ENCODE results near the gene RHAG. TPM values are rescaled to one million over a fixed set of nuclear protein-coding genes. Genes with fewer than 3 reads are reported as not detected.
A peak's percentile ranks its signal among the peaks of the same experiment; 100 is the strongest.

The RHAG gene
- total RNA-seq, 1 experiment from 2014 or later = 0.57 TPM

GRCh38 chr6:49555951-49556350, 80.7 kb downstream of the RHAG start:
- H4K20me1 ChIP-seq (ENCODE audit: insufficient read depth) = no peaks in the 10 kb centered on the region
- no peaks in the 10 kb centered on the region for H3K9me3 ChIP-seq (ENCODE audit: control insufficient read depth in 1 of 2, insufficient read depth in 1 of 2, low read depth in 1 of 2, low read length in 2 of 2)
- ChIA-PET POLR2A (no interaction called here), RAD21 (ENCODE audit: low non-redundant PET in 1 of 2, low total read pairs in 2 of 2, uncharacterized antibody in 2 of 2, unreplicated experiment in 2 of 2) (no interaction called here), CTCF (no interaction called here)
- peak overlapping the region; percentile 40; the same call in 1 of the 2 replicates for H3K27ac ChIP-seq (ENCODE audit: low read depth, low read length)
- H3K27me3 ChIP-seq (ENCODE audit: insufficient read depth, low read length) = no peaks in the 10 kb centered on the region
- H3K36me3 ChIP-seq (ENCODE audit: control insufficient read depth in 1 of 2, insufficient read depth in 2 of 2, low read length in 2 of 2) = peaks cover 0 to 2% of the 10 kb centered on the region in 2 experiments; a peak in 1 of 4 replicates
- peak overlapping the region; percentile 67 for H3K4me2 ChIP-seq (ENCODE audit: low read length)
- peaks cover 26% of the 10 kb centered on the region for H3K79me2 ChIP-seq (ENCODE audit: insufficient read depth, low read length)
- BruUV-seq (replicated peaks) = no TSS peak
- TF ChIP-seq RAD21 (IDR thresholded peaks at IDR 0.05; ENCODE audit: low read depth) (no peak), FOSL1 (IDR thresholded peaks at IDR 0.05; ENCODE audit: low read depth) (no peak), SP1 (IDR thresholded peaks at IDR 0.05; ENCODE audit: low read depth) (no peak), ATF3 (IDR thresholded peaks at IDR 0.05) (no peak), ZFX (IDR thresholded peaks at IDR 0.05) (no peak), ZNF274 (IDR thresholded peaks at IDR 0.05; ENCODE audit: low read depth, low read length) (no peak), YY1 (IDR thresholded peaks at IDR 0.05; ENCODE audit: extremely low read depth, insufficient replicate concordance, low read depth, low read length) (no peak), CEBPB (IDR thresholded peaks at IDR 0.05; ENCODE audit: low read depth) (no peak), EZH2phosphoT487 (IDR thresholded peaks at IDR 0.05; ENCODE audit: borderline replicate concordance) (no peak), TCF7L2 (IDR thresholded peaks at IDR 0.05; ENCODE audit: borderline replicate concordance, extremely low read depth, insufficient read depth, insufficient read length) (no peak), POLR2AphosphoS5 (IDR thresholded peaks at IDR 0.05; ENCODE audit: low read depth, low read length) (no peak), ELF1 (IDR thresholded peaks at IDR 0.05; ENCODE audit: borderline replicate concordance, low read depth) (no peak), JUND (IDR thresholded peaks at IDR 0.05) (no peak), MAX (IDR thresholded peaks at IDR 0.05) (no peak)
- no peaks in the 10 kb centered on the region for H3K9me2 ChIP-seq (ENCODE audit: insufficient read depth)
- no peak for ATAC-seq
- no peak for DNase-seq (ENCODE audit: low read depth, low spot score)
- H3K9ac ChIP-seq (ENCODE audit: low read length) = peak overlapping the region; percentile 33
- H3K4me3 ChIP-seq (replicated peaks in 1 of 2; ENCODE audit: low read depth in 1 of 2, low read length in 2 of 2) = peak overlapping the region in 1 of 2 experiments; percentile 5; a peak in 1 of 4 replicates
- no peak overlapping the region for H2AFZ ChIP-seq (ENCODE audit: low read depth, low read length, poor library complexity, severe bottlenecking)
- H3K4me1 ChIP-seq (ENCODE audit: control insufficient read depth in 1 of 2, insufficient read depth in 2 of 2, low read length in 2 of 2) = peaks cover 52 to 67% of the 10 kb centered on the region in 2 experiments
- intact Hi-C loops (cut with micrococcal nuclease) = no loop called here

Other genes with a start within 250 kb of the RHAG start
- gene MMUT, start 173.6 kb downstream of the RHAG start, total RNA-seq (2021; ENCODE audit: unreplicated experiment) = 12.4 TPM
- 11.3 TPM for gene CENPQ, start 173.5 kb downstream of the RHAG start, total RNA-seq (2021; ENCODE audit: unreplicated experiment)
- gene GLYATL3, start 136.9 kb downstream of the RHAG start, total RNA-seq (2021; ENCODE audit: unreplicated experiment) = not detected
- 31.6 TPM for gene C6orf141, start 86.2 kb downstream of the RHAG start, total RNA-seq (2021; ENCODE audit: unreplicated experiment)
- not detected for gene CRISP2, start 76.7 kb upstream of the RHAG start, total RNA-seq (2021; ENCODE audit: unreplicated experiment)
- gene CRISP3, start 107.5 kb upstream of the RHAG start, total RNA-seq (2021; ENCODE audit: unreplicated experiment) = not detected
- not detected for gene PGK2, start 150.4 kb upstream of the RHAG start, total RNA-seq (2021; ENCODE audit: unreplicated experiment)
- gene CRISP1, start 229.7 kb upstream of the RHAG start, total RNA-seq (2021; ENCODE audit: unreplicated experiment) = not detected